Sigmoid colon (tissue), 7 donors: ENCODE measurements around the gene MIF4GD. TPM values are rescaled to one million over a fixed set of nuclear protein-coding genes. Genes with fewer than 3 reads are reported as not detected.
"Not testable (repeated sequence)": the region's sequence is repeated elsewhere in the genome, so short reads cannot be mapped to it uniquely, and the experiment has no call there.

Experiments
- DNase-seq: peaks from one replicate; pipeline ENCODE4 v3.0.0-alpha.2; 2019
- H3K27ac ChIP-seq, 4 donors: fragments of 200-600 bp; sonication (generic); one replicate each; pipeline ENCODE4 v1.5.1; 2016 to 2019; ENCODE audit warnings: mild to moderate bottlenecking in 1 of 4
- H3K27me3 ChIP-seq, 3 donors: fragments of 200-600 bp; sonication (generic); one replicate each; pipeline ENCODE4 v1.5.1; 2019; ENCODE audit warnings: mild to moderate bottlenecking in 1 of 3
- H3K36me3 ChIP-seq, 4 donors: fragments of 200-600 bp; sonication (generic); one replicate each; pipeline ENCODE4 v1.5.1; 2016 to 2019
- H3K4me1 ChIP-seq, 4 donors: fragments of 200-600 bp; sonication (generic); one replicate each; pipeline ENCODE4 v1.5.1; 2017 to 2019
- H3K4me3 ChIP-seq, 4 donors: fragments of 200-600 bp; sonication (generic); one replicate each; pipeline ENCODE4 v1.5.1; 2017 to 2019; ENCODE audit warnings: mild to moderate bottlenecking in 2 of 4, moderate library complexity in 1 of 4
- H3K9me3 ChIP-seq, 4 donors: fragments of 200-600 bp in 3 of 4; sonication (generic) in 3 of 4; one replicate each; pipeline versions ENCODE4 v1.5.1 to v1.6.1; 2013 to 2019
- CTCF ChIP-seq, 4 experiments: fragments of 450-650 bp in 3 of 4; fragments of 200-600 bp in 1 of 4; IDR thresholded peaks; one replicate each; pipeline ENCODE4 v1.5.1; 2016 to 2019; ENCODE audit warnings: antibody characterized with exemption in 4 of 4, mild to moderate bottlenecking in 3 of 4, moderate library complexity in 2 of 4
- EP300 ChIP-seq, 4 donors: sonication (generic); formaldehyde crosslinking; IDR thresholded peaks; one replicate each; pipeline ENCODE4 v1.6.1; 2017; ENCODE audit warnings: antibody characterized with exemption in 4 of 4
- POLR2A ChIP-seq, 2 donors: fragments of 450-650 bp; IDR thresholded peaks; one replicate each; pipeline ENCODE4 v1.6.1; 2016; ENCODE audit warnings: antibody characterized with exemption in 2 of 2, mild to moderate bottlenecking in 2 of 2, moderate library complexity in 2 of 2
- POLR2AphosphoS5 ChIP-seq, 4 donors: sonication (generic); formaldehyde crosslinking; IDR thresholded peaks; one replicate each; pipeline ENCODE4 v1.6.1; 2017; ENCODE audit warnings: antibody characterized with exemption in 4 of 4
- WGBS, 2 donors: extraction: QIAGEN DNeasy Blood & Tissue Kit; methylation state at CpG; one replicate each; pipeline ENCODE4 v1.1.7; 2013; 5-methylcytosine and 5-hydroxymethylcytosine counted together
- intact Hi-C: fragments of 100-400 bp; cut with DNase I; formaldehyde crosslinking; loops from one replicate; pipeline ENCODE4 v1.15.1; 2023
- polyA plus RNA-seq, 3 donors: library from polyadenylated mRNA; stranded (reverse); fragments of 200-250 nt; gene quantifications; one replicate each; pipeline ENCODE4 v1.2.3, GENCODE V29; 2013
- total RNA-seq, 4 donors: library from RNA; depleted of rRNA; stranded (reverse); fragments of >200 nt; gene quantifications; one replicate each; pipeline ENCODE4 v1.1.0, GENCODE V29; 2016
- donor health status: healthy with polysubstance abuse.
- donor health status: Bipolar disorder and iron deficiency.
- donor health status: healthy.

The MIF4GD gene
- total and polyA plus RNA-seq, 7 donors = 15.0 to 40.7 (median 21.0) TPM

- TF ChIP-seq POLR2AphosphoS5 (IDR thresholded peaks at IDR 0.05) = no peak
- no peak for TF ChIP-seq POLR2A (IDR thresholded peaks at IDR 0.05)
- no peak for TF ChIP-seq EP300 (IDR thresholded peaks at IDR 0.05)
- no peak for TF ChIP-seq CTCF (IDR thresholded peaks at IDR 0.05)
- no peaks in the 10 kb centered on the region for H3K27me3 ChIP-seq
- H3K9me3 ChIP-seq = no peaks in the 10 kb centered on the region
- 0 to 1% methylated on average over 14 of the region's 14 CpGs for WGBS, 2 donors
- no peak for DNase-seq
- H3K36me3 ChIP-seq = peaks cover 0 to 18% (median 3%) of the 10 kb centered on the region in 4 donors
- intact Hi-C loops = loop anchor here (2.0 to 10.0 kb wide), 3 partner anchors 18 to 296 kb away; partner anchors contain the start of genes CASKIN2, MIF4GD, MYO15B and TSEN54
- peak overlapping the region; percentile 65 to 78 (median 74) for H3K4me3 ChIP-seq
- H3K4me1 ChIP-seq = peaks cover 0 to 15% (median 5%) of the 10 kb centered on the region in 4 donors
- peak overlapping the region; percentile 90 to 97 (median 94) for H3K27ac ChIP-seq
Measured at GRCh38 chr17:75288770-75289114, 17.7 kb upstream of the MIF4GD start.

- TF ChIP-seq EP300 (IDR thresholded peaks at IDR 0.05) (no peak), CTCF (IDR thresholded peaks at IDR 0.05) (no peak), POLR2AphosphoS5 (IDR thresholded peaks at IDR 0.05) (no peak), POLR2A (IDR thresholded peaks at IDR 0.05) (no peak)
- DNase-seq = no peak
- Histone ChIP-seq H3K9me3 (no peaks in the 10 kb centered on the region), H3K36me3 (peaks cover 0 to 21% (median 3%) of the 10 kb centered on the region in 4 donors), H3K4me1 (peaks cover 0 to 15% (median 5%) of the 10 kb centered on the region in 4 donors), H3K4me3 (peak overlapping the region in 3 of 4 donors; percentile 65 to 77 (median 71)), H3K27ac (peak overlapping the region; percentile 90 to 97 (median 94)), H3K27me3 (no peaks in the 10 kb centered on the region)
- WGBS, 2 donors = 7 to 10% methylated on average over 2 of the region's 2 CpGs
- intact Hi-C loops = loop anchor here (2.0 to 10.0 kb wide), 3 partner anchors 18 to 296 kb away; partner anchors contain the start of genes CASKIN2, MIF4GD, MYO15B and TSEN54
Measured at GRCh38 chr17:75288359-75288758, 17.3 kb upstream of the MIF4GD start.

- intact Hi-C loops = loop anchor here (5.0 to 10.0 kb wide), 2 partner anchors 230 to 298 kb away; partner anchors contain the start of genes CASKIN2, MYO15B and TSEN54
Measured at GRCh38 chr17:75287221-75287620, 16.2 kb upstream of the MIF4GD start.

GRCh38 chr17:75285123-75285522, 14.1 kb upstream of the MIF4GD start:
- Histone ChIP-seq H3K27me3 (no peaks in the 10 kb centered on the region), H3K4me3 (no peak overlapping the region), H3K27ac (no peak overlapping the region), H3K4me1 (peaks cover 0 to 10% (median 5%) of the 10 kb centered on the region in 4 donors), H3K9me3 (no peaks in the 10 kb centered on the region), H3K36me3 (peaks cover 0 to 37% (median 5%) of the 10 kb centered on the region in 4 donors)
- TF ChIP-seq POLR2AphosphoS5 (IDR thresholded peaks at IDR 0.05) = no peak
- no peak for DNase-seq
- intact Hi-C loops = loop anchor here (5.0 to 10.0 kb wide), 2 partner anchors 232 to 300 kb away; partner anchors contain the start of genes CASKIN2, MYO15B and TSEN54
- WGBS, 2 donors = 85 to 95% methylated on average over 6 of the region's 6 CpGs

More at GRCh38 chr17:75287221-75287620, 16.2 kb upstream of the MIF4GD start:
- 73 to 87% methylated on average over 9 of the region's 9 CpGs for WGBS, 2 donors
- peaks cover 0 to 15% (median 5%) of the 10 kb centered on the region in 4 donors for H3K4me1 ChIP-seq
- peaks cover 0 to 31% (median 5%) of the 10 kb centered on the region in 4 donors for H3K36me3 ChIP-seq
- no peaks in the 10 kb centered on the region for H3K9me3 ChIP-seq
- no peaks in the 10 kb centered on the region for H3K27me3 ChIP-seq
- no peak overlapping the region for H3K4me3 ChIP-seq
- H3K27ac ChIP-seq = no peak overlapping the region
- DNase-seq = no peak
- TF ChIP-seq POLR2AphosphoS5 (IDR thresholded peaks at IDR 0.05) = no peak
- no peak for TF ChIP-seq POLR2A (IDR thresholded peaks at IDR 0.05)
- TF ChIP-seq EP300 (IDR thresholded peaks at IDR 0.05) = no peak
- TF ChIP-seq CTCF (IDR thresholded peaks at IDR 0.05) = no peak

GRCh38 chr17:75280189-75280588, 9.2 kb upstream of the MIF4GD start:
- H3K27ac ChIP-seq, DNase-seq, H3K4me3 ChIP-seq, H3K4me1 ChIP-seq, H3K27me3 ChIP-seq, H3K9me3 ChIP-seq: not testable (repeated sequence)
- intact Hi-C loops = loop anchor here (10.0 kb wide), 1 partner anchor 305 kb away; the partner anchor contains the start of gene MYO15B
- H3K36me3 ChIP-seq = peaks cover 0 to 39% (median 6%) of the 10 kb centered on the region in 4 donors
- WGBS, 2 donors = 95% methylated on average over 4 of the region's 4 CpGs
